ENCODE results near the gene TMEM101. TPM values are rescaled to one million over a fixed set of nuclear protein-coding genes. Genes with fewer than 3 reads are reported as not detected.

TMEM101 gene
- polyA plus RNA-seq, 1 of the 3 experiments (the other 2 are of a cell fraction): 62.9 TPM

GRCh38 chr17:43986225-43986981 lies 28.4 kb downstream of the TMEM101 start:
- H3K4me3 ChIP-seq (ENCODE audit: low read depth in 2 of 2, low read length in 1 of 2): no peak overlapping the region
- H4K20me1 ChIP-seq (ENCODE audit: insufficient read depth): no peaks in the 10 kb centered on the region
- DNase-seq: no peak
- no peaks in the 10 kb centered on the region for H3F3A ChIP-seq (replicated peaks; ENCODE audit: insufficient read depth)
- H2AFZ ChIP-seq (ENCODE audit: low read depth): no peak overlapping the region
- H3K27ac ChIP-seq (ENCODE audit: low read depth in 2 of 2, low read length in 1 of 2): no peak overlapping the region
- no peak overlapping the region for H3K9ac ChIP-seq
- ChIA-PET CTCF (interaction anchor here (0.7 to 31.1 kb wide), 8 partner anchors 9 to 140 kb away, joined by 3 to 638 read pairs (median 3); partner anchors contain the start of gene PPY), POLR2A (interaction anchor here (0.5 kb wide), 1 partner anchor 306 kb away, joined by 4 read pairs; no protein-coding TSS in a partner anchor)
- no peak for TF ChIP-seq NRF1 (IDR thresholded peaks at IDR 0.05; ENCODE audit: low read depth, low read length)
- no peak for TF ChIP-seq USF1 (IDR thresholded peaks at IDR 0.05; ENCODE audit: borderline replicate concordance, low read depth)
- no peak for TF ChIP-seq IRF3 (IDR thresholded peaks at IDR 0.05; ENCODE audit: low read depth, low read length)
- TF ChIP-seq REST (IDR thresholded peaks at IDR 0.05; ENCODE audit: low read depth, low read length): no peak
- TF ChIP-seq FOSL2 (IDR thresholded peaks at IDR 0.05; ENCODE audit: borderline replicate concordance, low read depth): no peak
- TF ChIP-seq TEAD4 (IDR thresholded peaks at IDR 0.05; ENCODE audit: borderline replicate concordance, insufficient read depth): no peak
- no peak for TF ChIP-seq RAD21 (IDR thresholded peaks at IDR 0.05; ENCODE audit: low read length)
- no peak for TF ChIP-seq RXRA (IDR thresholded peaks at IDR 0.05; ENCODE audit: borderline replicate concordance, low read depth)
- TF ChIP-seq YY1 (IDR thresholded peaks at IDR 0.05; ENCODE audit: low read depth): no peak
- no peak for TF ChIP-seq RFX5 (IDR thresholded peaks at IDR 0.05; ENCODE audit: low read length)
- H3K4me1 ChIP-seq (ENCODE audit: control insufficient read depth in 1 of 2, insufficient read depth in 2 of 2, low read depth in 1 of 2, low read length in 1 of 2): peaks cover 0 to 14% of the 10 kb centered on the region in 2 experiments; a peak in 1 of 4 replicates
- H3K4me2 ChIP-seq: no peak overlapping the region
- H3K9me3 ChIP-seq: no peaks in the 10 kb centered on the region
- WGBS (ENCODE audit: low lambda C conversion rate): 94% methylated on average over 7 of the region's 7 CpGs
- H3K79me2 ChIP-seq (ENCODE audit: insufficient read depth): no peaks in the 10 kb centered on the region
- peaks cover 13% of the 10 kb centered on the region; the same call in 1 of the 2 replicates for H3K27me3 ChIP-seq (ENCODE audit: insufficient read depth)
- no peaks in the 10 kb centered on the region for H3K36me3 ChIP-seq (replicated peaks in 1 of 2; ENCODE audit: control insufficient read depth in 1 of 2, insufficient read depth in 2 of 2, low read length in 1 of 2)
- no peaks in the 10 kb centered on the region for H3K9me2 ChIP-seq

All from SK-N-SH (cell line).